IPS DF 6.9 (cell line): Measurements from ENCODE around the gene CUEDC1.

Experiments used
- DNase-seq: peaks from one replicate; pipeline ENCODE4 v3.0.0-alpha.2; 2013; ENCODE audit warnings: low read depth, low spot score
- H3K27ac ChIP-seq: one replicate; pipeline ENCODE4 v1.5.1; 2013; ENCODE audit warnings: low read length, control low read depth
- H3K27me3 ChIP-seq: 2 replicates; pipeline ENCODE4 v1.6.1; 2013; ENCODE audit warnings: mild to moderate bottlenecking, low read length; ENCODE audit not compliant: control insufficient read depth, insufficient read depth
- H3K36me3 ChIP-seq: 2 replicates; pipeline ENCODE4 v1.6.1; 2013; ENCODE audit warnings: low read length; ENCODE audit not compliant: control insufficient read depth, insufficient read depth
- H3K4me1 ChIP-seq: 2 replicates; pipeline ENCODE4 v1.6.1; 2013; ENCODE audit warnings: low read length; ENCODE audit not compliant: control insufficient read depth, insufficient read depth
- H3K4me3 ChIP-seq: 2 replicates; pipeline ENCODE4 v1.5.1; 2013; ENCODE audit warnings: mild to moderate bottlenecking, low read length
- H3K9me3 ChIP-seq: 2 replicates; pipeline ENCODE4 v1.6.1; 2013; ENCODE audit warnings: low read length, inconsistent platforms; ENCODE audit not compliant: control insufficient read depth, insufficient read depth
- WGBS: extraction: QIAGEN DNeasy Blood & Tissue Kit; methylation state at CpG from one replicate; pipeline ENCODE4 v1.1.7; 2013; ENCODE audit warnings: mixed read lengths, missing lambda C conversion rate; ENCODE audit not compliant: insufficient read length, insufficient coverage; 5-methylcytosine and 5-hydroxymethylcytosine counted together

CUEDC1 gene

DNA sequence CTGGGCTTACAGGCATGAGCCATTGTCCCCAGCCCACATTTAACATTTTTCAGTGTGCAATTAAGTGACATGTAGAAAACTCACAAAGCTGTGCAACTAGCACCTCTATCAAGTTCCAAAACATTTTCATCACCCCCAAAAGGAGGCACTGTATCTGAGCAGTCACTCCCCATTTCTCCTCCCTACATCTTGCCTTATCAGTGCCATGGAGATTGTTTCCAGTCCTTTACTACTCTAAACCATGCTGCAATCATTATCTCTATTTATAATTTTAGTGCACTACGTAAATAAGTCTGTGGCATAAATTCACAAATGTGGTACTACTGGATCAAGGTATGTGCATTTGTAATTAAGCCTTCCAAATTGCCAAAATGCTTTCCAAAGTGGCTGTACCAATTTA, 112.9 kb downstream of the CUEDC1 start:
- Histone ChIP-seq H3K4me3 (no peak overlapping the region), H3K27ac (no peak overlapping the region), H3K36me3 (peaks cover 13% of the 10 kb centered on the region; the same call in 1 of the 2 replicates), H3K4me1 (no peaks in the 10 kb centered on the region), H3K9me3 (no peaks in the 10 kb centered on the region), H3K27me3 (no peaks in the 10 kb centered on the region)
- DNase-seq, result no peak
- no CpG with 5 or more reads among the region's 1 CpG for WGBS

DNA sequence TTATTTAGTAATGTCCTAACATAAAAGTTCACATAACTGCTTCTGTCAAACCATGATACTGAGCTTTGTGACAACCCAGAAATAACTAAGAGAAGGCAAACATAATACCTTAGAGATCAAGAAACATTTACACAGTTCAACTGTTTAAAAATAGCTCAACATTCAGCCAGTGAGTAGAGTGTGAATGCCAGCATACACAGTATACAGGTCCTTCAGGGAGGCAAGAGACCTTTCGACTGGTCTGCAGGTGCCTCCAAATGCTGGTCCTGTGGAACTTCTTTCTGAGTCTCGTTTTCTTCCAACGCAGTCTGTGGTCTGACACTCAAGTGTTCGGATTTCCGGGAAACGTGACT, 115.7 kb downstream of the CUEDC1 start:
- Histone ChIP-seq H3K27ac (no peak overlapping the region), H3K4me3 (no peak overlapping the region), H3K36me3 (peaks cover 13% of the 10 kb centered on the region; the same call in 1 of the 2 replicates), H3K27me3 (no peaks in the 10 kb centered on the region), H3K9me3 (no peaks in the 10 kb centered on the region), H3K4me1 (no peaks in the 10 kb centered on the region)
- no peak for DNase-seq
- WGBS, result no CpG with 5 or more reads among the region's 6 CpGs

DNA sequence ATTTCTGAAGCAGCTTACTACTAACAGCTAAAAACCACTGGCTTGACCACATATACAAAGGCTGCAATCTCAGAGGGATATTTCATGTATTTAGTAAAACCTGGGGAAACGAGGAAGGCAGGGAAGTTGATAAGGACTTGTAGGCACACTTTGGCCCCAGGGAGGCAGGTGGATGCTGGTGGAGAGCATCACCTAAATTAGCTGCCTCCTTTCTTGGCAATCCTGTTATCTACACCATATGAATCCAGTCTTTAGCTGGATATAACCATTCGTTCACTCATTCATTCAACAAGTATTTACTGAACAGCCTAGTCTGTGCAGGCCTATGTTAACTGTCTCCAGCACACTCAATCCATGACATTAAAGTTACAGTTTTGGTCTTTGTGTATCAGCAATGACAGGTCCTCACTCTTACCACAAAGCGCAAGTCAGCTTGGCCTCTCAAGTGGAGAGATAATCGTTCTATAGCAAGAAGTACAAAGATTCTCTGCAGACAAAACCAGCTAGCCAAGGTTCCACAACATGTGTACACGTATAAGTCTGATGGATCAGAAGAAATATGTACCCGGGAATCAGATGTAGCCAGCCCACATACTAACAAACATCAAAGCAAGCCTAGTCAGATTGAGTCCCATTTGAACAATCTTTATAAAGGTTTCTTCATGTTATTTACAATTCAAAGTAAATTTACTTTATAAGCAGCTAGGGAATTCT, 116.2 kb downstream of the CUEDC1 start:
- DNase-seq, result no peak
- WGBS, result no CpG with 5 or more reads among the region's 6 CpGs
- no peak overlapping the region for H3K27ac ChIP-seq
- H3K27me3 ChIP-seq, result no peaks in the 10 kb centered on the region
- H3K9me3 ChIP-seq, result no peaks in the 10 kb centered on the region
- H3K36me3 ChIP-seq, result peaks cover 13% of the 10 kb centered on the region; the same call in 1 of the 2 replicates
- H3K4me1 ChIP-seq, result no peaks in the 10 kb centered on the region
- no peak overlapping the region for H3K4me3 ChIP-seq

DNA sequence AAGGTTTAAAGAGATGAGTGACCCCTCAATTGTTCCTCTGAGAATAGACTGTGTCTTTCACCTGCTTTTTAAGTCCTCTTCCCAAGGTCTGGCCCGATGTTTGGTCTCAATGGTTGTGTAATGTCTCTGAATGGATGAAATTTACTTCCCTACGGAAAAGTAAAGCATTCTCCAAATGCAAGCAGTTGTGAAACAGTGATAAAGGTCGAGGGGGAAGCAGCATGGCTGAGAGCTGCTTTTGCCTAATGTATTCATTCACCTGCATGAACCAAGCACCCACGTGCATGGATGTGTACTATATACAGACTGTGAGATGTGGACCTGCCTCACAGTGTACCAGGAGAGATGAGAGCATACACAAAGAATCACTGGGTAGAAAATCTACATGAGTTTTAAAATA, 116.8 kb downstream of the CUEDC1 start:
- no peak for DNase-seq
- Histone ChIP-seq H3K9me3 (no peaks in the 10 kb centered on the region), H3K27ac (no peak overlapping the region), H3K4me1 (no peaks in the 10 kb centered on the region), H3K36me3 (peaks cover 13% of the 10 kb centered on the region; the same call in 1 of the 2 replicates), H3K4me3 (no peak overlapping the region), H3K27me3 (no peaks in the 10 kb centered on the region)
- no CpG with 5 or more reads among the region's 4 CpGs for WGBS

DNA sequence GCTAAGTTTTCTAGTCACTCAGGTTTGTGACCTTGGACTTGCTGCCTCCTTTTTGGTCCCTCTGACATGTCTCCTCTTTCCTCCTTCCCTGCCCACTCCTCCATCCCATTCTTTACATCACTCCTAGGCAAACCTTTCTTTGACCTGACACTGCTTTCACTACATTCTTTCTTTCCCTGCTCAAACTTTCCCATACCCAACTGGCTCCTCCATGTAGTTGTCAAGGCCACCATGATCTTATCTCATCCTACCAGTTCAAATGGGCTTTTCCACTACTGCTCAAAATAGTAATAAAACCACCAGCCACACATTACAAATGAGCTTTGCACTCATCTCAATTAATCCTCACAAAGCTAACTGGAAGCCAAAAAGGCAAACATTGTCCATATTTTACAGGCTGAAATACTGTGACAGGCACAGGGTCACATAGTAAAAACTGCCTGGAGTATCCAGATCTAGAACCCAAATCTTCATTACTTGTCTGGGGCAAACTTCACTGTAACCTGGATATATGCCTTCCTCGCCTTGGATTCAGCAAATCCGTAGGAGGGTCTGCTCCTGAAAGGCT, 119.8 kb downstream of the CUEDC1 start:
- Histone ChIP-seq H3K36me3 (peaks cover 10% of the 10 kb centered on the region; the same call in 1 of the 2 replicates), H3K4me3 (no peak overlapping the region), H3K27ac (no peak overlapping the region), H3K4me1 (0 out of 2 replicates have a peak, but pooled peaks cover 2% of the 10 kb centered on the region), H3K9me3 (no peaks in the 10 kb centered on the region), H3K27me3 (no peaks in the 10 kb centered on the region)
- DNase-seq, result no peak
- no CpG with 5 or more reads among the region's 2 CpGs for WGBS

DNA sequence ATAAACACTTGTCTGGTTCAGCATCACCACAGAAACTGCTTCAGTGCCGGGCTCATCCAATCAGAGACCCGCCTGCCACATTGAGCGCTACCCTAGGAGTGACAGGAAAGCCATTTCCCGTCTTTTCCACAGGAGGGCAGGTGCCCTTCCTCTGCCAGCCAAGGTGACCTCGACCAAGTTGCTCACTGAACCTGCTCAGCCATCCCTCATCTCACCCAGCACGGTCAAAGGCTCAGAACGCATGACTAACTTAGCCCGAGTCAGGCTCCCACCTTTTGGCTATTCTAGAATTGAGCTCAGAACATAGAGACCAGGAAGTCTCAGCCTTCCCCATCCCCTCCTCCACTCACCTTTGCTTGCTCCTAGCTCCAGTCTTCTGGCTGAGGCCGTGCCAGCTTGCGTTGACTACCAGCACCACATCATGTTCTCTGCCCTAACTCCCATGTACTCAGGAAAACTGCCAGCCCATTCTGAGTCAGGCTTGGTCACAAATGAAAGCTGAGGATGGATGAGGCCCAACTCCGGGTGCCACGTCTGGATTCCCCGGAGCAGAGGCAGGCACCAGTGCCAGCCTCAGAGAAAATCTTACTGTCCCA, 121.0 kb downstream of the CUEDC1 start:
- peaks cover 7% of the 10 kb centered on the region; the same call in 1 of the 2 replicates for H3K36me3 ChIP-seq
- no peaks in the 10 kb centered on the region for H3K27me3 ChIP-seq
- no CpG with 5 or more reads among the region's 13 CpGs for WGBS
- H3K4me1 ChIP-seq, result 0 out of 2 replicates have a peak, but pooled peaks cover 2% of the 10 kb centered on the region
- no peaks in the 10 kb centered on the region for H3K9me3 ChIP-seq
- no peak overlapping the region for H3K4me3 ChIP-seq
- DNase-seq, result no peak
- no peak overlapping the region for H3K27ac ChIP-seq

DNA sequence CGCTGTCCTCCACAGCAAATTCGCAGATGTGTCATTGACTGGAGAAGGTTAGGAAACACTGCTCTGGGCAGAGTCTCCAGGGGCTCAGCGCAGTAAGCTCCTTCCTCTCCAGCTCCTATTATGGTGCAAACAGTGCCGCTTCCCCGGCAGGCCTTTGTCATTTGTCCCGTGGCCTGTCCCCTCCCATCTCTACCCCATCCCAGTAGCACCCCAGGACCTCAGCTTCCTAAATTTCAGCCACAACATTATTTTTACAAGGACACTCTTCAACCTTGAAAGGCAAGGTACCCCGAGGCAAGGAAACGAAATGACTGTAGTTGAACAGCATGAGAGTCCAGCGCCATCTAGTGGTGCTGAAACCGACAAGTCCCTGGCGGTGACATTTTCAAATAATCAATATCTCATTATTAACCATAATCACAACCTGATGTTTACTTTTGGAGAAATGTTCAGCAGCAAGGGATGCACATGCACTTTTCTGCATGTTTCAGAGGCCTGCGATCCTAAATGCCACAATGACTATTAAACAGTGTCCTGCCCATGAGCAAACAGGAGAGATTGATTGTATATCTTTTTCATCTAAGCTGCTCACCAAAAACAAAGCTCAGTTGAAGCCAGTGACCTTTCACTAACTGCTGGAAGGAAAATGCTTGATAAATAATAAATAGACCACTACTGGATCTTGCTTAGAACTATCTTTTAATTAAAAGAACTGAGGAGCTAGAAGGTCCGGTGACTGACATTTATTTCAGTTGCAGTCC, 121.9 kb downstream of the CUEDC1 start:
- no peak overlapping the region for H3K4me3 ChIP-seq
- no peaks in the 10 kb centered on the region for H3K36me3 ChIP-seq
- H3K27me3 ChIP-seq, result no peaks in the 10 kb centered on the region
- H3K4me1 ChIP-seq, result 0 out of 2 replicates have a peak, but pooled peaks cover 2% of the 10 kb centered on the region
- no CpG with 5 or more reads among the region's 13 CpGs for WGBS
- H3K27ac ChIP-seq, result no peak overlapping the region
- no peaks in the 10 kb centered on the region for H3K9me3 ChIP-seq
- peak; percentile 55 for DNase-seq

DNA sequence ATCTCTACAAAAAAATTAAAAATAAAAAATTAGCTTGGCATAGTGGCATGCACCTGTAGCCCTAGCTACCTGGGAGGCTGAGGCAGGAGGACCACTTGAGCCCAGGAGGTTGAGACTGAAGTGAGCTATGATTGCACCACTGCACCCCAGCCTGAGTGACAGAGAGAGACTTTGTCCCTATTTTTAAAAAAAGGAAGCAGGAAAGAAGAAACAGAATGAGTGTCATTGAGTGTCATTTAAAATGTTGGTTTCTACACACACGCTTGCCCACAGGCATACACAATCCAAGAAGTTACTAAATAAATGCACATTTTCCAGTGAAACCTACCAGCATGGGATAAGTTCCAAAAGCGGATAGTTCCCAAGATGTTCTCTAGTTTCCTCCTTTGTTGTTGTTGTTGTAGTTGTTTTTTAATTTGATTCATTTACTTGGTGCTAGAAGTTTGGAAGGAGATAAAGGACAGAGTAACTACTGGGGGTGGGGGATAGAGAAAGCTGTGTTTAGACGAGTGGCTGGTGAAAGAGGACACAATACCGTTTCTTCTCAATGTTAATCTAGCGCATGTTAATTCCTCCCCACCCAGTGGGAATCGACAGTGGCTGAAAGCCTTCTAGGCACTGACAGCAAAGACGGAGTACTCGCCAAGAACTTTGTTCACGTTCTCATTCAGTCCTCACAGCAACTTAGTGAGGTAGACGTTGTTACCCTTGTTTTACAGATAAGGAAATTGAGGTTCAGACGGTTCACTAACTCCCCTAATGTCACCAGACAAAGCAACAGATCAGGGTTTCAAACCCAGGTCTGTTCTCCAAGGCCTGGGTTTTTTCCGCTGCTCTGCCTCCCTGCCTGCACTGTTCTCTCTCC, 122.7 kb downstream of the CUEDC1 start:
- no peak for DNase-seq
- no peaks in the 10 kb centered on the region for H3K36me3 ChIP-seq
- H3K27ac ChIP-seq, result no peak overlapping the region
- 0 out of 2 replicates have a peak, but pooled peaks cover 2% of the 10 kb centered on the region for H3K4me1 ChIP-seq
- no peak overlapping the region for H3K4me3 ChIP-seq
- no CpG with 5 or more reads among the region's 12 CpGs for WGBS
- no peaks in the 10 kb centered on the region for H3K27me3 ChIP-seq
- no peaks in the 10 kb centered on the region for H3K9me3 ChIP-seq

DNA sequence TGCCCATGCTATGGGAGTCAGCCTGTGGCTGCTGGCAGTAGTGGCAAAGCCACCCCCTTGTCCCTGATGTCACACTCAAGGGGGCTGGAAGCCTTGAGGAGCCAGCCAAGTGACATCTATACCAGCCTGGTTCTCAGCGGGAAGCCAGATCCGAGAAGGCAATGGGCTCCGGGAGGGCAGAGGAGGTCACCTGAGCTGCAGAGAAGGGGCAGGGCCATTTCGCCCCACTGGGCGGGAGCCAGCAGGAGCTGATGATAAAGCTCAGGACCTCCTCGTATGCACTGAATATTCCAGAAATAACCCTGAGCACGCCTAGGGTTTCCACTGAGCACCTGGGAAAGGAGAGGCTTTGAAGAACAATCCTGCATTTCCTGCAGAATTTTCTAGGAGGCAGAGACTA, 124.3 kb downstream of the CUEDC1 start:
- Histone ChIP-seq H3K4me1 (0 out of 2 replicates have a peak, but pooled peaks cover 2% of the 10 kb centered on the region), H3K27ac (no peak overlapping the region), H3K4me3 (no peak overlapping the region), H3K27me3 (no peaks in the 10 kb centered on the region), H3K36me3 (no peaks in the 10 kb centered on the region), H3K9me3 (no peaks in the 10 kb centered on the region)
- DNase-seq, result no peak
- no CpG with 5 or more reads among the region's 7 CpGs for WGBS
